Tibial nerve (tissue), 4 donors: ENCODE data around the gene TMEM178B.

Source experiments
- EP300 ChIP-seq, 2 donors: sonication (generic); formaldehyde crosslinking; IDR thresholded peaks; one replicate each; pipeline ENCODE4 v1.6.1; 2017; ENCODE audit warnings: antibody characterized with exemption in 2 of 2, mild to moderate bottlenecking in 1 of 2
- POLR2A ChIP-seq, 2 donors: fragments of 450-650 bp; IDR thresholded peaks; one replicate each; pipeline ENCODE4 v1.6.1; 2017; ENCODE audit warnings: antibody characterized with exemption in 2 of 2, mild to moderate bottlenecking in 2 of 2, moderate library complexity in 2 of 2
- TF ChIP-seq, protein P1 (sequence below), 5 experiments: fragments of 200-600 bp in 3 of 5; fragments of 450-650 bp in 2 of 5; sonication (generic) in 3 of 5; IDR thresholded peaks; one replicate each; pipeline ENCODE4 v1.5.1; 2016 to 2019; ENCODE audit warnings: antibody characterized with exemption in 5 of 5, mild to moderate bottlenecking in 3 of 5, moderate library complexity in 2 of 5

DNA sequence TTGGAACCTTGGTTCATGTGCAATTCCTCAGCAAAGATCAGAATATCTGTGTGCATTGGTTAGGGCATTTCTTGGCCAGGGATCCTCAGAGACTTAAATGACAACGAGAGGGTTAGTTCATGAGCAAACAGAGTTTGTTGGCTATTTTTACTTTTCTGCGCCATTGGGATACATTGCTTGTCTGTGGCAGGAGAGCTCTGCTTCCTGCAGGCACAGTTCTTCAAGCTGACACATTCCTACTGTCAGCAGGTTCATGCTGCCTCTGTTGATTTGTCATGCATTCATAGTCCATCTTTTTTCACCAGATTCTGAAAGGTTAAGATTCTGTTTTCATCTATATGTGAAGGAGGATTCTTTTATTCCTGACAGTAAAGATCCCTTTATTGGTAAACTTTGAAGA lies 139.4 kb downstream of the TMEM178B start:
- TF ChIP-seq, protein P1, sequence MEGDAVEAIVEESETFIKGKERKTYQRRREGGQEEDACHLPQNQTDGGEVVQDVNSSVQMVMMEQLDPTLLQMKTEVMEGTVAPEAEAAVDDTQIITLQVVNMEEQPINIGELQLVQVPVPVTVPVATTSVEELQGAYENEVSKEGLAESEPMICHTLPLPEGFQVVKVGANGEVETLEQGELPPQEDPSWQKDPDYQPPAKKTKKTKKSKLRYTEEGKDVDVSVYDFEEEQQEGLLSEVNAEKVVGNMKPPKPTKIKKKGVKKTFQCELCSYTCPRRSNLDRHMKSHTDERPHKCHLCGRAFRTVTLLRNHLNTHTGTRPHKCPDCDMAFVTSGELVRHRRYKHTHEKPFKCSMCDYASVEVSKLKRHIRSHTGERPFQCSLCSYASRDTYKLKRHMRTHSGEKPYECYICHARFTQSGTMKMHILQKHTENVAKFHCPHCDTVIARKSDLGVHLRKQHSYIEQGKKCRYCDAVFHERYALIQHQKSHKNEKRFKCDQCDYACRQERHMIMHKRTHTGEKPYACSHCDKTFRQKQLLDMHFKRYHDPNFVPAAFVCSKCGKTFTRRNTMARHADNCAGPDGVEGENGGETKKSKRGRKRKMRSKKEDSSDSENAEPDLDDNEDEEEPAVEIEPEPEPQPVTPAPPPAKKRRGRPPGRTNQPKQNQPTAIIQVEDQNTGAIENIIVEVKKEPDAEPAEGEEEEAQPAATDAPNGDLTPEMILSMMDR (IDR thresholded peaks at IDR 0.05), result no peak
- TF ChIP-seq POLR2A (IDR thresholded peaks at IDR 0.05), result no peak
- no peak for TF ChIP-seq EP300 (IDR thresholded peaks at IDR 0.05)
